ENCODE results near the gene PTPRR.

DNA sequence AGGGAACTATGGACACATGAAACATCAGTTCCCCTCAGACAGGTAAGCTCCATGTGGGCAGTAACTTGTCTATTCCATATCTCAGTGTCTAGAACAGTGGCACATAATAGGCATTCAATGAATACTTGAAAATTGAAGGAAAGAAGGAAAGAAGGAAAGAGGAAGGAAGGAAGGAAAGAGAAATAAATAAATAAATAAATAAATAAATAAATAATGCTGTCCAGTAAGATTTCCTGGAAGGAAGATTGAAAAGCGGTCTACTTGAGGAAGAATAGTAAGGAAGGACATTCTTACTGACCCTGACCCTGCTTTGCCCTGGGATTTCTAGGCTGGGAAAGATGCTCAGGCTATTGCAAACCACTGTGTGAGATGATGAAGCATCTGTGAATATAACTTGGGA, 91.5 kb downstream of the PTPRR start:
- TF ChIP-seq POLR2A (IDR thresholded peaks at IDR 0.05; ENCODE audit: low read depth, low read length) (no peak), CTCF (conservative IDR thresholded peaks at IDR 0.05; ENCODE audit: low read depth, low read length) (no peak), RCOR1 (IDR thresholded peaks at IDR 0.05; ENCODE audit: insufficient replicate concordance, low read length) (no peak), RAD21 (IDR thresholded peaks at IDR 0.05; ENCODE audit: low read length) (no peak), MAFK (IDR thresholded peaks at IDR 0.05; ENCODE audit: low read depth, low read length) (no peak), MAZ (IDR thresholded peaks at IDR 0.05; ENCODE audit: borderline replicate concordance, low read depth, low read length) (no peak), NFE2L2 (IDR thresholded peaks at IDR 0.05; ENCODE audit: low read depth, low read length) (no peak)
- TF ChIP-seq, protein P1, sequence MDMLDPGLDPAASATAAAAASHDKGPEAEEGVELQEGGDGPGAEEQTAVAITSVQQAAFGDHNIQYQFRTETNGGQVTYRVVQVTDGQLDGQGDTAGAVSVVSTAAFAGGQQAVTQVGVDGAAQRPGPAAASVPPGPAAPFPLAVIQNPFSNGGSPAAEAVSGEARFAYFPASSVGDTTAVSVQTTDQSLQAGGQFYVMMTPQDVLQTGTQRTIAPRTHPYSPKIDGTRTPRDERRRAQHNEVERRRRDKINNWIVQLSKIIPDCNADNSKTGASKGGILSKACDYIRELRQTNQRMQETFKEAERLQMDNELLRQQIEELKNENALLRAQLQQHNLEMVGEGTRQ (IDR thresholded peaks at IDR 0.05; ENCODE audit: low read depth, low read length) = no peak
- TF ChIP-seq, protein P2, sequence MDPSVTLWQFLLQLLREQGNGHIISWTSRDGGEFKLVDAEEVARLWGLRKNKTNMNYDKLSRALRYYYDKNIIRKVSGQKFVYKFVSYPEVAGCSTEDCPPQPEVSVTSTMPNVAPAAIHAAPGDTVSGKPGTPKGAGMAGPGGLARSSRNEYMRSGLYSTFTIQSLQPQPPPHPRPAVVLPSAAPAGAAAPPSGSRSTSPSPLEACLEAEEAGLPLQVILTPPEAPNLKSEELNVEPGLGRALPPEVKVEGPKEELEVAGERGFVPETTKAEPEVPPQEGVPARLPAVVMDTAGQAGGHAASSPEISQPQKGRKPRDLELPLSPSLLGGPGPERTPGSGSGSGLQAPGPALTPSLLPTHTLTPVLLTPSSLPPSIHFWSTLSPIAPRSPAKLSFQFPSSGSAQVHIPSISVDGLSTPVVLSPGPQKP (IDR thresholded peaks at IDR 0.05; ENCODE audit: borderline replicate concordance, low read depth, low read length) = no peak

All from IMR-90 (cell line).